Neural crest cell (in vitro differentiated cells): ENCODE data around the gene CMIP. TPM values are rescaled to one million over a fixed set of nuclear protein-coding genes. Genes with fewer than 3 reads are reported as not detected.

Experiments
- DNase-seq: peaks from one replicate; pipeline ENCODE4 v3.0.0; 2021; ENCODE audit warnings: low read depth, mixed read lengths, low spot score
- H3K27ac Mint-ChIP-seq: one replicate; pipeline ENCODE4 v1.8.0; 2021; ENCODE audit warnings: mild to moderate bottlenecking, mixed read lengths; ENCODE audit not compliant: unreplicated experiment
- H3K27me3 Mint-ChIP-seq: 2 replicates; pipeline ENCODE4 v1.8.0; 2021; ENCODE audit warnings: low read depth, mild to moderate bottlenecking, mixed read lengths
- H3K36me3 Mint-ChIP-seq: 2 replicates; pipeline ENCODE4 v1.8.0; 2021; ENCODE audit warnings: low read depth, mild to moderate bottlenecking, mixed read lengths
- H3K4me1 Mint-ChIP-seq: 2 replicates; pipeline ENCODE4 v1.8.0; 2021; ENCODE audit warnings: mixed read lengths
- H3K4me3 Mint-ChIP-seq: one replicate; pipeline ENCODE4 v1.8.0; 2021; ENCODE audit warnings: mild to moderate bottlenecking, mixed read lengths
- H3K9me3 Mint-ChIP-seq: 2 replicates; pipeline ENCODE4 v1.8.0; 2021; ENCODE audit warnings: mixed read lengths
- total RNA-seq: library from RNA; stranded (reverse); gene quantifications from 2 replicates; pipeline ENCODE4 v1.2.1, GENCODE V29; 2021
- TF ChIP-seq, protein P1 (sequence below): fragments of 200-600 bp; sonication (generic); conservative IDR thresholded peaks from 2 replicates; pipeline ENCODE4 v1.5.0; 2021; ENCODE audit warnings: antibody characterized with exemption, mild to moderate bottlenecking

Gene CMIP
- total RNA-seq, 1 donor from 2014 or later: 41.2 TPM

GRCh38 chr16:81733295-81733694 lies 288.7 kb downstream of the CMIP start:
- H3K27me3 Mint-ChIP-seq: no peaks in the 10 kb centered on the region
- peaks cover 23% of the 10 kb centered on the region for H3K4me1 Mint-ChIP-seq
- H3K27ac Mint-ChIP-seq: no peak overlapping the region
- no peak for DNase-seq
- no peaks in the 10 kb centered on the region for H3K9me3 Mint-ChIP-seq
- H3K4me3 Mint-ChIP-seq: no peak overlapping the region
- no peaks in the 10 kb centered on the region for H3K36me3 Mint-ChIP-seq
- TF ChIP-seq, protein P1, sequence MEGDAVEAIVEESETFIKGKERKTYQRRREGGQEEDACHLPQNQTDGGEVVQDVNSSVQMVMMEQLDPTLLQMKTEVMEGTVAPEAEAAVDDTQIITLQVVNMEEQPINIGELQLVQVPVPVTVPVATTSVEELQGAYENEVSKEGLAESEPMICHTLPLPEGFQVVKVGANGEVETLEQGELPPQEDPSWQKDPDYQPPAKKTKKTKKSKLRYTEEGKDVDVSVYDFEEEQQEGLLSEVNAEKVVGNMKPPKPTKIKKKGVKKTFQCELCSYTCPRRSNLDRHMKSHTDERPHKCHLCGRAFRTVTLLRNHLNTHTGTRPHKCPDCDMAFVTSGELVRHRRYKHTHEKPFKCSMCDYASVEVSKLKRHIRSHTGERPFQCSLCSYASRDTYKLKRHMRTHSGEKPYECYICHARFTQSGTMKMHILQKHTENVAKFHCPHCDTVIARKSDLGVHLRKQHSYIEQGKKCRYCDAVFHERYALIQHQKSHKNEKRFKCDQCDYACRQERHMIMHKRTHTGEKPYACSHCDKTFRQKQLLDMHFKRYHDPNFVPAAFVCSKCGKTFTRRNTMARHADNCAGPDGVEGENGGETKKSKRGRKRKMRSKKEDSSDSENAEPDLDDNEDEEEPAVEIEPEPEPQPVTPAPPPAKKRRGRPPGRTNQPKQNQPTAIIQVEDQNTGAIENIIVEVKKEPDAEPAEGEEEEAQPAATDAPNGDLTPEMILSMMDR: no peak

DNA sequence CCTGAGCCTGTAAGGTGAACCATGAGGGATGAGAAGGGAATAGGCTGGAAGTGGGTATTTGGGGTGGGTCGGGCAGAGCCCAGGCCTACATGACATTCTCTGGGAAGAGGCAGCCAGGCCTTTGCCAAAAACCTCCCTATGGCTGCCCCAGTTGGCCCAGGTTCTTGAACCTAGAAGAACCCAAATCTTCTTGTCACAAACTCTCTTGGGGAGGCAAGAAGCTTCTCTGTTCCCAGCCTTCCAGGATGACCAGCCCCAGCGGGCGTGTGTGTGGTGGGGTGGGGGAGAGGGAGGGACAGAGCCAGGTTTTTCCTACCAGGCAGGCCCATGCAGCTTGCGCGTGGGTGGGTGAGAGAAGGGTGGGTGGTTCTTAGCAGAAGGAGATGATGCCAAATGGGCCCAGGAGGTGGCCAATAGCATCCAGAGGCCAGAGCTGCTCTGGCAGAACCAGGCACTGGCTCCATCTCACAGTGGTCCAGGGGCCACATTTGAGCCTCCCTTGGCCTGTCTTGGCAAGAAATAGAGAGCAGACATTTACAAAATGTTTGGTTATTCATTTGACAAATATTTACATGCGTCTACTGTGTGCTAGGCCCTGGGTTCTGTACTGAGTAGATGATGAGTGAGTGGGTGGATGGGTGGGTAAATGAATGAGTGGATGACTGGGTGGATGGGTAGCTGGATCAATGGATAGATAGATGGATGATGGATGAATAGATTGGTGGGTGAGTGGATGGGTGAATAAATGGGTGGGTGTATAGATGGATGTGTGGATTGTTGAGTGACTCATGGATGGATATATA lies 290.2 kb downstream of the CMIP start:
- H3K36me3 Mint-ChIP-seq: no peaks in the 10 kb centered on the region
- no peak overlapping the region for H3K27ac Mint-ChIP-seq
- TF ChIP-seq, protein P1: no peak
- H3K27me3 Mint-ChIP-seq: no peaks in the 10 kb centered on the region
- no peak overlapping the region for H3K4me3 Mint-ChIP-seq
- DNase-seq: no peak
- peaks cover 17% of the 10 kb centered on the region for H3K4me1 Mint-ChIP-seq
- H3K9me3 Mint-ChIP-seq: no peaks in the 10 kb centered on the region

- peak; percentile 78 for DNase-seq
- TF ChIP-seq, protein P1: peak; percentile 92
- Mint-ChIP-seq H3K27me3 (peaks cover 7% of the 10 kb centered on the region), H3K4me1 (peaks cover 7% of the 10 kb centered on the region), H3K4me3 (no peak overlapping the region), H3K36me3 (no peaks in the 10 kb centered on the region), H3K9me3 (no peaks in the 10 kb centered on the region), H3K27ac (no peak overlapping the region)
These were observed 293.4 kb downstream of the CMIP start for GRCh38 chr16:81737885-81738536.

GRCh38 chr16:81738783-81739496 lies 294.3 kb downstream of the CMIP start:
- Mint-ChIP-seq H3K9me3 (no peaks in the 10 kb centered on the region), H3K36me3 (no peaks in the 10 kb centered on the region), H3K27ac (no peak overlapping the region), H3K4me1 (peaks cover 7% of the 10 kb centered on the region), H3K27me3 (peaks cover 9% of the 10 kb centered on the region), H3K4me3 (no peak overlapping the region)
- no peak for DNase-seq
- TF ChIP-seq, protein P1: no peak

- DNase-seq: no peak
- Mint-ChIP-seq H3K27me3 (peaks cover 9% of the 10 kb centered on the region), H3K9me3 (no peaks in the 10 kb centered on the region), H3K4me3 (no peak overlapping the region), H3K27ac (no peak overlapping the region), H3K4me1 (peaks cover 7% of the 10 kb centered on the region), H3K36me3 (no peaks in the 10 kb centered on the region)
- TF ChIP-seq, protein P1: no peak
These were observed 294.9 kb downstream of the CMIP start for GRCh38 chr16:81739503-81739902.
